Measurements from ENCODE around the gene DOK4. TPM values are rescaled to one million over a fixed set of nuclear protein-coding genes. Genes with fewer than 3 reads are reported as not detected.

DOK4 gene
- total and polyA plus RNA-seq, 2 of the 8 experiments (the other 6 are each of a cell fraction or from before 2014, with no cell fraction given), result 24.0 to 28.9 TPM

DNA sequence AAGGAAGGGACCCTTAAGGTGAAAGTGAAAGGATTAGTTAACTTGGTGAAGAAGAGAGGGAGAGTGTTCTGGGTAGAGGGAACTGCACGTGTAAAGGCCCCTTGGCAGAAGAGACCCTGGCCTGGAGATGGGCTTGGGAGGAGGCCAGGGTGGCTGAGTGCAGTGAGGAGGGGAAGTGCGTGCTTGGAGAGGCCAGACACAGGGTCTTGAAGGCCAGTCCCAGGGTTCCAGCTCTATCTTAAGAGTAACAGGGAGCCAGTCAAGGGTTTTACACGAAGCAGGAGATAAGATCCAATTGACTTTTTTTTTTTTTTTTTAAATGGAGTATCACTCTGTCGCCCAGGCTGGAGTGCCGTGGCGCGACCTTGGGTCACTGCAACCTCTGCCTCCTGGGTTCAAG, 15.2 kb upstream of the DOK4 start (continued):
- no peak for TF ChIP-seq CHD7 (IDR thresholded peaks at IDR 0.05; ENCODE audit: insufficient replicate concordance, low read length)
- no peak for TF ChIP-seq HDAC6 (IDR thresholded peaks at IDR 0.05; ENCODE audit: low read depth, low read length)
- TF ChIP-seq CBX5 (IDR thresholded peaks at IDR 0.05; ENCODE audit: low read depth, low read length), result no peak
- TF ChIP-seq KDM5A (IDR thresholded peaks at IDR 0.05; ENCODE audit: low read length), result no peak
- no peak for TF ChIP-seq E2F6 (IDR thresholded peaks at IDR 0.05)
- TF ChIP-seq JUND (IDR thresholded peaks at IDR 0.05; ENCODE audit: low read length), result no peak

Data from H1 (cell line).